MM.1S (cell line): Measurements from ENCODE around the gene ESRRB.

Experiments
- DNase-seq: peaks from one replicate; pipeline ENCODE4 v3.0.0-alpha.2; 2015
- H2AFZ ChIP-seq: fragments of 300-600 bp; sonication (generic); 2 replicates; pipeline ENCODE4 v1.6.0; 2016; ENCODE audit warnings: antibody characterized with exemption, low read length
- H3F3A ChIP-seq: fragments of 300-600 bp; sonication (generic); 2 replicates; pipeline ENCODE4 v1.6.1; 2016; ENCODE audit warnings: mild to moderate bottlenecking, antibody characterized with exemption, low read length, moderate library complexity, mixed read lengths; ENCODE audit not compliant: insufficient read depth
- H3K27ac ChIP-seq: fragments of 300-600 bp; sonication (generic); 2 replicates; pipeline ENCODE4 v1.5.1; 2016; ENCODE audit warnings: mild to moderate bottlenecking, low read length
- H3K27me3 ChIP-seq: fragments of 300-600 bp; sonication (generic); replicated peaks from 2 replicates; pipeline ENCODE4 v1.6.0; 2016; ENCODE audit warnings: low read length; ENCODE audit not compliant: insufficient read depth
- H3K36me3 ChIP-seq: fragments of 300-600 bp; sonication (generic); replicated peaks from 2 replicates; pipeline ENCODE4 v1.6.1; 2016; ENCODE audit warnings: mild to moderate bottlenecking, low read length, mixed read lengths; ENCODE audit not compliant: insufficient read depth
- H3K4me1 ChIP-seq: fragments of 300-600 bp; sonication (generic); 2 replicates; pipeline ENCODE4 v1.6.1; 2016; ENCODE audit warnings: low read length, mixed read lengths
- H3K4me2 ChIP-seq: fragments of 300-600 bp; sonication (generic); 2 replicates; pipeline ENCODE4 v1.6.0; 2016; ENCODE audit warnings: low read depth, low read length
- H3K4me3 ChIP-seq: fragments of 300-600 bp; sonication (generic); 2 replicates; pipeline ENCODE4 v1.5.1; 2016; ENCODE audit warnings: low read length, mixed read lengths
- H3K79me2 ChIP-seq: fragments of 300-600 bp; sonication (generic); 2 replicates; pipeline ENCODE4 v1.6.1; 2016; ENCODE audit warnings: mixed run types, low read length, mixed read lengths
- H3K9ac ChIP-seq: fragments of 300-600 bp; sonication (generic); 2 replicates; pipeline ENCODE4 v1.6.1; 2016; ENCODE audit warnings: low read length, mixed read lengths
- H3K9me2 ChIP-seq: fragments of 300-600 bp; sonication (generic); replicated peaks from 2 replicates; pipeline ENCODE4 v1.6.1; 2016; ENCODE audit warnings: mild to moderate bottlenecking, low read length, mixed read lengths; ENCODE audit not compliant: insufficient read depth
- H3K9me3 ChIP-seq: fragments of 300-600 bp; sonication (generic); replicated peaks from 2 replicates; pipeline ENCODE4 v1.6.1; 2016; ENCODE audit warnings: mild to moderate bottlenecking, low read length, mixed read lengths; ENCODE audit not compliant: insufficient read depth
- H4K20me1 ChIP-seq: fragments of 300-600 bp; sonication (generic); 2 replicates; pipeline ENCODE4 v1.6.1; 2016; ENCODE audit warnings: mild to moderate bottlenecking, low read length, moderate library complexity, mixed read lengths; ENCODE audit not compliant: insufficient read depth
- CTCF ChIP-seq: fragments of 300-600 bp; sonication (generic); IDR thresholded peaks from 2 replicates; pipeline ENCODE4 v1.5.1; 2016; ENCODE audit warnings: antibody characterized with exemption, low read length, mixed read lengths
- EZH2 ChIP-seq: fragments of 300-600 bp; sonication (generic); optimal IDR thresholded peaks from 2 replicates; pipeline ENCODE3; 2017; ENCODE audit warnings: low read depth, mild to moderate bottlenecking, antibody characterized with exemption, low read length, mixed read lengths
- EZH2phosphoT487 ChIP-seq: fragments of 300-600 bp; sonication (generic); IDR thresholded peaks from 2 replicates; pipeline ENCODE4 v1.6.1; 2018; ENCODE audit warnings: antibody characterized with exemption, low read length

The ESRRB gene

DNA sequence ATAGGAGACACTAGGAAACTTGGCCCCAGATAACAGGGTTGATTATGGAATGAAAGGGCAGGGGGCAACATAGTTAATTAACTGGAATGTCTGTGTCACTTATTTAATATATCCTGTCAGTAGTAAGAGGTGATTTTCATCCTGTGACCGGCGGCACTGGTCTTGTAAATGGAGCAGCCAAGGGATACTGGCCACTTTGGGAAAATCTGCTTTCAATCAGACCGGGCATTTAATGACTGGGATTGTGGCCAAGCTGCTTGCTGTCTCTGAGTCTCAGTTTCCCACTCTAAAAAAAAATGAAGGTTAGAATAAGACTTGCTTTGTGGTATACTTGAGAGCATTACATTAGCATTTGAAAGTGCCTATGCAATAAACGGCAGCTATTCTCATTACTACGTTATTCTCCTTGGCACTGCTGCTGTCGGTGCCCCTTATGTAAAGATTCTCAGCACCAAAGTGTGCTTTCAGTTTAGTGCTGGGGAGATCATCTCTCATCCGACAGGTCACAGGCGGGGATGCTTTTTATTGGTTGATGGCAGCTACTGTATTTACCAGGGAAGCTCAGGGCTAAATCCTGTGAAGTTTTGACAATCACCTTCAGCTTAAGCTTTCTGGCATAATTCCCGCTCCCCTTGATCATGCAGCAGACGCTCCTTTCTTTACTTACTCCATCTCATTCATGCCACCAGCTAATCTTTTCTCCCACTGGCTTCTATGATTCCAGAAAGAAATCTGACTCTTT lies 162.1 kb downstream of the ESRRB start:
- Histone ChIP-seq H2AFZ (no peak overlapping the region), H3K4me2 (no peak overlapping the region), H3F3A (no peaks in the 10 kb centered on the region), H3K27me3 (no peaks in the 10 kb centered on the region), H3K4me1 (no peaks in the 10 kb centered on the region), H3K9ac (no peak overlapping the region), H3K36me3 (no peaks in the 10 kb centered on the region), H3K9me3 (no peaks in the 10 kb centered on the region), H3K27ac (no peak overlapping the region), H3K4me3 (no peak overlapping the region), H3K79me2 (no peaks in the 10 kb centered on the region), H4K20me1 (no peaks in the 10 kb centered on the region), H3K9me2 (no peaks in the 10 kb centered on the region)
- no peak for DNase-seq
- TF ChIP-seq EZH2 (no peak), CTCF (no peak), EZH2phosphoT487 (no peak)

- Histone ChIP-seq H3K4me2 (no peak overlapping the region), H3K36me3 (no peaks in the 10 kb centered on the region), H2AFZ (no peak overlapping the region), H3F3A (no peaks in the 10 kb centered on the region), H3K9ac (no peak overlapping the region), H3K27me3 (no peaks in the 10 kb centered on the region), H3K79me2 (no peaks in the 10 kb centered on the region), H3K27ac (no peak overlapping the region), H4K20me1 (no peaks in the 10 kb centered on the region), H3K9me3 (no peaks in the 10 kb centered on the region), H3K4me3 (no peak overlapping the region), H3K9me2 (no peaks in the 10 kb centered on the region), H3K4me1 (no peaks in the 10 kb centered on the region)
- TF ChIP-seq EZH2phosphoT487 (no peak), EZH2 (no peak), CTCF (no peak)
- DNase-seq, result no peak
Observed at GRCh38 chr14:76538648-76539008, 162.7 kb downstream of the ESRRB start.

GRCh38 chr14:76539130-76539529 lies 163.2 kb downstream of the ESRRB start:
- H4K20me1 ChIP-seq, result no peaks in the 10 kb centered on the region
- H2AFZ ChIP-seq, result no peak overlapping the region
- TF ChIP-seq EZH2 (no peak), CTCF (no peak), EZH2phosphoT487 (no peak)
- no peaks in the 10 kb centered on the region for H3K36me3 ChIP-seq
- H3K9me2 ChIP-seq, result no peaks in the 10 kb centered on the region
- no peak overlapping the region for H3K4me2 ChIP-seq
- H3F3A ChIP-seq, result no peaks in the 10 kb centered on the region
- no peaks in the 10 kb centered on the region for H3K79me2 ChIP-seq
- DNase-seq, result no peak
- no peak overlapping the region for H3K9ac ChIP-seq
- no peak overlapping the region for H3K4me3 ChIP-seq
- no peaks in the 10 kb centered on the region for H3K4me1 ChIP-seq
- H3K27ac ChIP-seq, result no peak overlapping the region
- no peaks in the 10 kb centered on the region for H3K9me3 ChIP-seq
- H3K27me3 ChIP-seq, result no peaks in the 10 kb centered on the region
